ENCODE data around the gene SOX9.

SOX9 gene

DNA sequence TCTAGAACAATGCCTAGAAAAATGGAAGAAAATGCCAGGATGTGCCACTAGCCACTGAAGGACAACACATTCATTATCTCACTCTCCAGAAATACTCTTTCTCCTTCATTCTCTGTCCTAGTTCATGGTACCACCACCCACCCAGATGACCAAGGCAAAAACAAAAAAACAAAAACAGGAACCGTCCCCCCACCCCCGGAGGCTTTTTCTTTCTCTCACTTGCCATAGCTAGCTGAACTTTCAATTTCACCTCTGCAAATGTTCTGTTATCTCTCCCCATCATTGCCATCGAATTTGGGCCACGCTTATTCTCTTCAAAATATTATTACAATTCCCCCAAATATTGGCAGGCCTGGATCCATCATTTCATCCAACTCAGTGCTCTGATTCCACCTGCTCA is 49.0 kb downstream of the SOX9 start:
- Histone ChIP-seq H3K4me3 (ENCODE audit: low read length, poor library complexity, severe bottlenecking) (no peak overlapping the region), H4K20me1 (ENCODE audit: insufficient read depth, low read length, poor library complexity, severe bottlenecking) (no peaks in the 10 kb centered on the region), H3K9ac (ENCODE audit: low read depth, low read length, poor library complexity, severe bottlenecking) (no peak overlapping the region), H3K27me3 (ENCODE audit: insufficient read depth, low read length, poor library complexity, severe bottlenecking) (no peaks in the 10 kb centered on the region), H2AFZ (ENCODE audit: low read length) (no peak overlapping the region), H3K4me2 (ENCODE audit: low read depth, low read length, poor library complexity, severe bottlenecking) (no peak overlapping the region), H3K9me2 (replicated peaks; ENCODE audit: low read depth, low read length) (no peaks in the 10 kb centered on the region), H3K36me3 (ENCODE audit: insufficient read depth, low read length) (no peaks in the 10 kb centered on the region), H3K4me1 (ENCODE audit: insufficient read depth, low read length, poor library complexity, severe bottlenecking) (no peaks in the 10 kb centered on the region), H3K79me2 (ENCODE audit: insufficient read depth, low read length) (no peaks in the 10 kb centered on the region), H3F3A (ENCODE audit: low read depth) (no peaks in the 10 kb centered on the region), H3K9me3 (ENCODE audit: insufficient read depth, low read depth, low read length) (peaks cover 4% of the 10 kb centered on the region; the same call in 1 of the 2 replicates)
- TF ChIP-seq, protein P1, sequence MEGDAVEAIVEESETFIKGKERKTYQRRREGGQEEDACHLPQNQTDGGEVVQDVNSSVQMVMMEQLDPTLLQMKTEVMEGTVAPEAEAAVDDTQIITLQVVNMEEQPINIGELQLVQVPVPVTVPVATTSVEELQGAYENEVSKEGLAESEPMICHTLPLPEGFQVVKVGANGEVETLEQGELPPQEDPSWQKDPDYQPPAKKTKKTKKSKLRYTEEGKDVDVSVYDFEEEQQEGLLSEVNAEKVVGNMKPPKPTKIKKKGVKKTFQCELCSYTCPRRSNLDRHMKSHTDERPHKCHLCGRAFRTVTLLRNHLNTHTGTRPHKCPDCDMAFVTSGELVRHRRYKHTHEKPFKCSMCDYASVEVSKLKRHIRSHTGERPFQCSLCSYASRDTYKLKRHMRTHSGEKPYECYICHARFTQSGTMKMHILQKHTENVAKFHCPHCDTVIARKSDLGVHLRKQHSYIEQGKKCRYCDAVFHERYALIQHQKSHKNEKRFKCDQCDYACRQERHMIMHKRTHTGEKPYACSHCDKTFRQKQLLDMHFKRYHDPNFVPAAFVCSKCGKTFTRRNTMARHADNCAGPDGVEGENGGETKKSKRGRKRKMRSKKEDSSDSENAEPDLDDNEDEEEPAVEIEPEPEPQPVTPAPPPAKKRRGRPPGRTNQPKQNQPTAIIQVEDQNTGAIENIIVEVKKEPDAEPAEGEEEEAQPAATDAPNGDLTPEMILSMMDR (conservative IDR thresholded peaks at IDR 0.05; ENCODE audit: low read length) = no peak
- TF ChIP-seq EZH2phosphoT487 (IDR thresholded peaks at IDR 0.05; ENCODE audit: borderline replicate concordance) = no peak

DNA sequence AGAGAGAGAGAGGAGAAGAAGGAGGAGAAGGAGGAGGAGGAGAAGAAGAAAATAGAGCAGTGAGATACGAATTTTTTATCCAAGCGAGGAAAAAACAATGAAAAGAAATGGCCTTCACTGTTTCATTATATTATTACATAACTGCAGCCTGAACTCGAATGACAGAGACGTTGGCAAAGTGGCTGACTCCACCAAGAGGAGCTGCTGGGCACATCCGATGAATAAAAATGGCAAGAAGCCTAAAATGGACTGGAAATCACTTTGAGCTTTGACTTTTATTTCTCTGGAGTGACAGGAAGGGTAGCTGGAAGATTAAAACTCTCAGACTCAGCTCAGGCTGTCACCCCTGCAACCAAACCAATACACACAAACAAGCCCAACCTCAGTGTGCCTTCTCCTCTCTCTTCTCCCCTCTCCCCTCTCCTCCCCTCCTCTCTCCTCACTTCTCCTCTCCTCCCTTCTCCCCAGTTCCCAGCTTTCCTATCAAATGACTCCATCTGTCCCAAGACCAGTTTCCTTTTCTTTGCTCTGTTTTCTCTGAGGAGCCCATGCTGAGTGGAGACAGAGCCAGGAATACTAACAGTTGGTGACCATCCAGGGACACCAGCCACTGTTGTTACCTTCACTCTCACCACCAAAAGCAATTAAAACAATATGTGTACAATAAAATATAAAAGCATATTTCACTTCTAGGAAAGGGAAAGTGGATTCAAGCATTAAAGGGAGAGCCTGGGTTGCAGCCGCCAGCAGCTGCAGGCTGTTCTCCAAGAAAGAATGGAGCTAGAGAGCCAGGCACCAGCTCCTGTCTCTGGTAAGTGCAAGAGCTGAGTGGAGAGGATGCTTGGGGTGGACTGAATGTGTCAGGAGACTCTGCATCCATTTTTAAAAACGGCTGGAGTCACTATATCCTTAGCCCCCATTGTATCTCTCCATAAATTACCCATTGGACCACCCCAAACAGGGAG is 51.2 kb downstream of the SOX9 start:
- Histone ChIP-seq H3K79me2 (ENCODE audit: insufficient read depth, low read length) (no peaks in the 10 kb centered on the region), H3F3A (ENCODE audit: low read depth) (no peaks in the 10 kb centered on the region), H4K20me1 (ENCODE audit: insufficient read depth, low read length, poor library complexity, severe bottlenecking) (no peaks in the 10 kb centered on the region), H3K4me3 (ENCODE audit: low read length, poor library complexity, severe bottlenecking) (no peak overlapping the region), H3K9me2 (replicated peaks; ENCODE audit: low read depth, low read length) (no peaks in the 10 kb centered on the region), H3K9me3 (ENCODE audit: insufficient read depth, low read depth, low read length) (no peaks in the 10 kb centered on the region; the same call in 1 of the 2 replicates), H3K4me1 (ENCODE audit: insufficient read depth, low read length, poor library complexity, severe bottlenecking) (no peaks in the 10 kb centered on the region), H3K9ac (ENCODE audit: low read depth, low read length, poor library complexity, severe bottlenecking) (no peak overlapping the region), H3K36me3 (ENCODE audit: insufficient read depth, low read length) (no peaks in the 10 kb centered on the region), H3K27me3 (ENCODE audit: insufficient read depth, low read length, poor library complexity, severe bottlenecking) (no peaks in the 10 kb centered on the region), H3K4me2 (ENCODE audit: low read depth, low read length, poor library complexity, severe bottlenecking) (no peak overlapping the region), H2AFZ (ENCODE audit: low read length) (no peak overlapping the region)
- TF ChIP-seq, protein P1 (conservative IDR thresholded peaks at IDR 0.05; ENCODE audit: low read length) = no peak
- no peak for TF ChIP-seq EZH2phosphoT487 (IDR thresholded peaks at IDR 0.05; ENCODE audit: borderline replicate concordance)

- no peak for TF ChIP-seq EZH2phosphoT487 (IDR thresholded peaks at IDR 0.05; ENCODE audit: borderline replicate concordance)
- TF ChIP-seq, protein P1 (conservative IDR thresholded peaks at IDR 0.05; ENCODE audit: low read length) = no peak
- H3K79me2 ChIP-seq (ENCODE audit: insufficient read depth, low read length) = no peaks in the 10 kb centered on the region
- H3K9me3 ChIP-seq (ENCODE audit: insufficient read depth, low read depth, low read length) = no peaks in the 10 kb centered on the region; the same call in 1 of the 2 replicates
- no peaks in the 10 kb centered on the region for H4K20me1 ChIP-seq (ENCODE audit: insufficient read depth, low read length, poor library complexity, severe bottlenecking)
- no peak overlapping the region for H3K9ac ChIP-seq (ENCODE audit: low read depth, low read length, poor library complexity, severe bottlenecking)
- H3K4me2 ChIP-seq (ENCODE audit: low read depth, low read length, poor library complexity, severe bottlenecking) = no peak overlapping the region
- H3K36me3 ChIP-seq (ENCODE audit: insufficient read depth, low read length) = no peaks in the 10 kb centered on the region
- no peak overlapping the region for H3K4me3 ChIP-seq (ENCODE audit: low read length, poor library complexity, severe bottlenecking)
- no peaks in the 10 kb centered on the region for H3K27me3 ChIP-seq (ENCODE audit: insufficient read depth, low read length, poor library complexity, severe bottlenecking)
- H3K4me1 ChIP-seq (ENCODE audit: insufficient read depth, low read length, poor library complexity, severe bottlenecking) = no peaks in the 10 kb centered on the region
- no peaks in the 10 kb centered on the region for H3K9me2 ChIP-seq (replicated peaks; ENCODE audit: low read depth, low read length)
- no peaks in the 10 kb centered on the region for H3F3A ChIP-seq (ENCODE audit: low read depth)
- H2AFZ ChIP-seq (ENCODE audit: low read length) = no peak overlapping the region
Measured at GRCh38 chr17:72173499-72174116, 52.8 kb downstream of the SOX9 start.

Measured in Loucy (cell line).